Neuronal stem cell (in vitro differentiated cells): ENCODE data around the gene PTP4A2.

Experiments
- DNase-seq: peaks from one replicate; pipeline ENCODE4 v3.0.0-alpha.2; 2013; ENCODE audit warnings: low spot score
- H2AFZ ChIP-seq: one replicate; pipeline ENCODE4 v1.6.1; 2013; ENCODE audit warnings: mild to moderate bottlenecking, low read length, inconsistent platforms
- H2AK5ac ChIP-seq: 2 replicates; pipeline ENCODE4 v1.6.1; 2013; ENCODE audit warnings: low read depth, mild to moderate bottlenecking, inconsistent platforms, low read length, moderate library complexity, mixed read lengths
- H2BK120ac ChIP-seq: 2 replicates; pipeline ENCODE4 v1.6.1; 2013; ENCODE audit warnings: low read depth, mild to moderate bottlenecking, inconsistent platforms, low read length, moderate library complexity, mixed read lengths
- H2BK12ac ChIP-seq: one replicate; pipeline ENCODE4 v1.6.1; 2013; ENCODE audit warnings: low read length, inconsistent platforms
- H2BK15ac ChIP-seq: 2 replicates; pipeline ENCODE4 v1.6.1; 2013; ENCODE audit warnings: mild to moderate bottlenecking, low read length, inconsistent platforms, mixed read lengths
- H2BK5ac ChIP-seq: one replicate; pipeline ENCODE4 v1.6.1; 2013; ENCODE audit warnings: inconsistent platforms, mild to moderate bottlenecking, low read length, moderate library complexity
- H3K14ac ChIP-seq: one replicate; pipeline ENCODE4 v1.6.1; 2013; ENCODE audit warnings: low read length, inconsistent platforms
- H3K18ac ChIP-seq: 2 replicates; pipeline ENCODE4 v1.6.1; 2013; ENCODE audit warnings: low read length, inconsistent platforms
- H3K23ac ChIP-seq: 2 replicates; pipeline ENCODE4 v1.6.1; 2013; ENCODE audit warnings: low read depth, mild to moderate bottlenecking, mixed read lengths, low read length, inconsistent platforms; ENCODE audit not compliant: poor library complexity
- H3K27ac ChIP-seq: replicated peaks from 3 replicates; pipeline ENCODE4 v1.5.1; 2013; ENCODE audit warnings: low read length, inconsistent platforms
- H3K27me3 ChIP-seq, 3 experiments: 2 replicates each; pipeline ENCODE4 v1.6.1; 2013; ENCODE audit warnings: low read length in 3 of 3, mild to moderate bottlenecking in 2 of 3, inconsistent platforms in 1 of 3, low read depth in 1 of 3, mixed read lengths in 1 of 3, moderate library complexity in 1 of 3; ENCODE audit not compliant: control insufficient read depth in 3 of 3, insufficient read depth in 3 of 3
- H3K36me3 ChIP-seq, 2 donors: replicated peaks in 1 of 2; 2 replicates each; pipeline ENCODE4 v1.6.1; 2013; ENCODE audit warnings: low read length in 2 of 2; ENCODE audit not compliant: control insufficient read depth in 2 of 2, insufficient read depth in 2 of 2
- H3K4ac ChIP-seq: 2 replicates; pipeline ENCODE4 v1.6.1; 2013; ENCODE audit warnings: inconsistent platforms, mild to moderate bottlenecking, low read length, moderate library complexity
- H3K4me1 ChIP-seq, 2 donors: 1 replicate in 1 of 2; 2 replicates in 1 of 2; pipeline ENCODE4 v1.6.1; 2013; ENCODE audit warnings: low read length in 2 of 2, low read depth in 1 of 2; ENCODE audit not compliant: control insufficient read depth in 2 of 2, insufficient read depth in 1 of 2
- H3K4me2 ChIP-seq: one replicate; pipeline ENCODE4 v1.6.1; 2013; ENCODE audit warnings: mild to moderate bottlenecking, low read length, inconsistent platforms; ENCODE audit not compliant: insufficient read depth, poor library complexity, severe bottlenecking
- H3K4me3 ChIP-seq, 2 donors: 2 replicates each; pipeline ENCODE4 v1.5.1; 2013; ENCODE audit warnings: low read length in 2 of 2, mild to moderate bottlenecking in 2 of 2, inconsistent platforms in 1 of 2, moderate library complexity in 1 of 2
- H3K79me1 ChIP-seq: one replicate; pipeline ENCODE4 v1.6.1; 2013; ENCODE audit warnings: low read depth, mild to moderate bottlenecking, inconsistent platforms, low read length, moderate library complexity
- H3K9ac ChIP-seq: one replicate; pipeline ENCODE4 v1.6.1; 2013; ENCODE audit warnings: mild to moderate bottlenecking, low read depth, low read length, inconsistent platforms; ENCODE audit not compliant: poor library complexity
- H3K9me3 ChIP-seq, 2 donors: replicated peaks in 1 of 2; 2 replicates each; pipeline versions ENCODE3 to v1.6.1; 2013; ENCODE audit warnings: low read length in 2 of 2, mild to moderate bottlenecking in 2 of 2, inconsistent platforms in 1 of 2, low read depth in 1 of 2, mixed read lengths in 1 of 2, moderate library complexity in 1 of 2; ENCODE audit not compliant: control insufficient read depth in 2 of 2, insufficient read depth in 1 of 2
- H4K8ac ChIP-seq: one replicate; pipeline ENCODE4 v1.6.1; 2013; ENCODE audit warnings: low read depth, mild to moderate bottlenecking, inconsistent platforms, low read length, moderate library complexity
- H4K91ac ChIP-seq: one replicate; pipeline ENCODE4 v1.6.1; 2013; ENCODE audit warnings: low read length, low read depth, mild to moderate bottlenecking, inconsistent platforms; ENCODE audit not compliant: poor library complexity
- WGBS, 2 donors: extraction: QIAGEN DNeasy Blood & Tissue Kit; methylation state at CpG; one replicate each; pipeline ENCODE4 v1.1.7; 2013; ENCODE audit warnings: missing lambda C conversion rate in 2 of 2, mixed read lengths in 1 of 2; ENCODE audit not compliant: insufficient read length in 2 of 2, insufficient replicate concordance in 1 of 2; ENCODE audit errors: extremely low coverage in 2 of 2; 5-methylcytosine and 5-hydroxymethylcytosine counted together

Gene PTP4A2

DNA sequence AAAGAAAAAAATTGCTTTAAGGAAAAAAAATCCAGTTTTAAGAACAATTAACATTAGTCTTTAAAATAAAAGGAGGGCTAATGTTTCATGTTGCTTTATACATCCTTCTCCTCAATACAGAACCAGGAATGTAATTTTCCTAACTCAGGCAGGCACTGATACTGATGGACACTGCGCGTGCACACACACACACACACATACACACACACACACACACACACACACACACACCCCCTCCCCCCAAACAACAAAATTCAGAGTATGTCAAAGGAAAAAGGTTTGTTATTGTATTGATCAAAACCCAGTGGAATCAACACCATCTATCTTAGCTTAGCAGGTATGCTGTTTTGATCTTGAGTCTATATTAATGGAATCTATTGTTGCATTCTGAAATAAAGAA lies 31.6 kb downstream of the PTP4A2 start:
- Histone ChIP-seq H3K79me1 (no peaks in the 10 kb centered on the region), H3K36me3 (peaks cover 4 to 65% of the 10 kb centered on the region in 2 donors), H3K9me3 (no peaks in the 10 kb centered on the region), H2AK5ac (no peak overlapping the region), H3K4ac (no peak overlapping the region), H2BK5ac (no peak overlapping the region), H2BK120ac (no peak overlapping the region), H2AFZ (no peak overlapping the region), H3K23ac (no peak overlapping the region), H3K4me2 (no peak overlapping the region), H3K14ac (no peak overlapping the region), H3K4me1 (no peaks in the 10 kb centered on the region), H3K27ac (no peak overlapping the region), H4K91ac (no peak overlapping the region), H3K4me3 (no peak overlapping the region), H3K18ac (no peak overlapping the region), H3K27me3 (no peaks in the 10 kb centered on the region), H2BK15ac (no peak overlapping the region), H2BK12ac (no peak overlapping the region), H3K9ac (no peak overlapping the region), H4K8ac (no peak overlapping the region)
- no CpG with 5 or more reads among the region's 2 CpGs for WGBS, 2 donors
- DNase-seq = no peak

DNA sequence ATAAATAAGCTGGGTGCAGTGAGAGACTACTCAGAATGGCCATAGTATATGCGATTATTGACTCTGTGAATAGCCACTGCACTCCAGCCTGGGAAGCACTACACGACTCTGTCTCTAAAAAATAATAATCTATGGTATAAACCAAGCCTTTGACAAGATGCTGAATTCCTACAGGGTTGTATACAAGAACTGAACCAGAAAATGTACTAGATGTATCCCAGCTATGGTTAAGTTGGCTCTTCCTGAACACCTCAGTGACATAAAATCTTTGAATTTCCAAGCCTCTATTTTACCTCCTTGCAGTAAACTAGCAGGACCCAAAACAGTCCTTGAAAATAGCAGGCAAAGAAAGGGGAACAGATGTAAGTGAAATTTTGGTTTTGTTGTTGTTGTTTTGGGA lies 32.5 kb downstream of the PTP4A2 start:
- Histone ChIP-seq H4K91ac (no peak overlapping the region), H3K9me3 (no peaks in the 10 kb centered on the region), H2BK120ac (no peak overlapping the region), H3K79me1 (no peaks in the 10 kb centered on the region), H3K4me1 (no peaks in the 10 kb centered on the region), H3K14ac (no peak overlapping the region), H3K36me3 (peaks cover 4 to 57% of the 10 kb centered on the region in 2 donors), H3K27ac (no peak overlapping the region), H2BK5ac (no peak overlapping the region), H3K18ac (no peak overlapping the region), H2AK5ac (no peak overlapping the region), H3K4me2 (no peak overlapping the region), H3K27me3 (no peaks in the 10 kb centered on the region), H3K9ac (no peak overlapping the region), H2BK12ac (no peak overlapping the region), H4K8ac (no peak overlapping the region), H3K23ac (no peak overlapping the region), H3K4me3 (no peak overlapping the region), H2AFZ (no peak overlapping the region), H3K4ac (no peak overlapping the region), H2BK15ac (no peak overlapping the region)
- no CpG with 5 or more reads among the region's 2 CpGs for WGBS, 2 donors
- no peak for DNase-seq

DNA sequence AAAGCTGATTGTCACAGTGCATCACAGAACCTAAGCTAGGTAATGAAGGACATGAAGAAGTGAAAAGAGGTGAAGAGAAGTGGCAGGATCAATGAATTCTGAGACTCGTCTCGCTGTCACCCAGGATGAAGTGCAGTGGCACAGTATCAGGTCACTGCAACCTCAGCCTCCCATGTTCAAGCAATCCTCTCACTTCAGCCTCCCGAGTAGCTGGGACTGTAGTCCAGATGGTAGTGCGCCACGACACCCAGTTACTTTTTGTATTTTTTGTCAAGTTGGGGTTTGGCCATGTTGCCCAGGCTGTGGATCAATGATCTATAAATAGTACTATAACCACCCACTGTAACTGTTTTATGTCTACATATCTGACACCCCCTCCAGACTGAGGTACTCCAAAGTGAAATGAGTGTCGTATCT lies 33.1 kb downstream of the PTP4A2 start:
- Histone ChIP-seq H4K8ac (no peak overlapping the region), H3K9ac (no peak overlapping the region), H2BK5ac (no peak overlapping the region), H3K4ac (no peak overlapping the region), H3K36me3 (peaks cover 4 to 51% of the 10 kb centered on the region in 2 donors), H2BK120ac (no peak overlapping the region), H2AFZ (no peak overlapping the region), H2BK12ac (no peak overlapping the region), H3K4me1 (no peaks in the 10 kb centered on the region), H3K9me3 (no peaks in the 10 kb centered on the region), H3K79me1 (no peaks in the 10 kb centered on the region), H2AK5ac (no peak overlapping the region), H3K14ac (no peak overlapping the region), H3K18ac (no peak overlapping the region), H3K23ac (no peak overlapping the region), H3K4me2 (no peak overlapping the region), H3K27ac (no peak overlapping the region), H4K91ac (no peak overlapping the region), H2BK15ac (no peak overlapping the region), H3K27me3 (no peaks in the 10 kb centered on the region), H3K4me3 (no peak overlapping the region)
- DNase-seq = no peak
- WGBS, 2 donors = no CpG with 5 or more reads among the region's 6 CpGs

DNA sequence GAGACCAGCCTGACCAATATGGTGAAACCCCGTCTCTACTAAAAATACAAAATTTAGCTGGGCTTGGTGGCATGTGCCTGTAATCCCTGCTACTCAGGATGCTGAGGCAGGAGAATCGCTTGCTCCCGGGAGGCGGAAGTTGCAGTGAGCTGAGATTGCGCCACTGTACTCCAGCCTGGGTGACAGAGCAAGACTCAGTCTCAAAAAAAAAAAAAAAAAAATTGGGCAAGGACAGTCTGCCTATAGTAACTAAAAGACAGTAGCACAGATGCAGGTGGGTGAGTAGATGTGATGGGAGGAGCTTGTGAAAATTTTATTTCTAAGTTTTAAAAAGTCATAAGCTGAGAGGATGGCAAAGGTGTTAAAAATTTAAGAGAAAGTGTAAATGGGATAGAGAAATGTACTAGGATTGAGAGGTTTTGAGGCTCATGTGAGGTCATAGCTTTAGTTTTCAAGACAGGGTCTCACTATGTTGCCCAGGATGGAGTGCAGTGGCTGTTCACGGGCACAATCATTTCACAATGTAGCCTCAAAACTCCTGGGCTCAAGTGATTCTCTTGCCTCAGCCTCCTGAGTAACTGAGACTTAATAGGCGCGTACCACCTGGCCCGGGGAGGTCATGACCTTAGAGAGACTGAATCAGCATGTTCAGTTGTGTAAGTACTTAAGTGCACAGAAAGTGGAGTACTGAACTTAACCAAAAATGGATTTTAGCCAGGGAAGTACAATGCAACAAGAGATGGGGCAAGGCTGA lies 33.7 kb downstream of the PTP4A2 start:
- H2BK5ac ChIP-seq = no peak overlapping the region
- H3K27ac ChIP-seq = no peak overlapping the region
- H2BK12ac ChIP-seq = no peak overlapping the region
- no peak overlapping the region for H3K9ac ChIP-seq
- no peak for DNase-seq
- H3K4me3 ChIP-seq = no peak overlapping the region
- peaks cover 3 to 45% of the 10 kb centered on the region in 2 donors for H3K36me3 ChIP-seq
- H2AFZ ChIP-seq = no peak overlapping the region
- no peaks in the 10 kb centered on the region for H3K9me3 ChIP-seq
- H3K27me3 ChIP-seq = no peaks in the 10 kb centered on the region
- H3K23ac ChIP-seq = no peak overlapping the region
- no peak overlapping the region for H2BK15ac ChIP-seq
- no peak overlapping the region for H2AK5ac ChIP-seq
- H4K91ac ChIP-seq = no peak overlapping the region
- H3K18ac ChIP-seq = no peak overlapping the region
- no peaks in the 10 kb centered on the region for H3K4me1 ChIP-seq
- WGBS, 2 donors = no CpG with 5 or more reads among the region's 9 CpGs
- no peak overlapping the region for H4K8ac ChIP-seq
- no peak overlapping the region for H3K4ac ChIP-seq
- no peak overlapping the region for H3K14ac ChIP-seq
- H3K4me2 ChIP-seq = no peak overlapping the region
- no peak overlapping the region for H2BK120ac ChIP-seq
- no peaks in the 10 kb centered on the region for H3K79me1 ChIP-seq
